Measurements from ENCODE around the gene ZNF792. TPM values are rescaled to one million over a fixed set of nuclear protein-coding genes. Genes with fewer than 3 reads are reported as not detected.
A peak's percentile ranks its signal among the peaks of the same experiment; 100 is the strongest.
"Not testable (repeated sequence)": the region's sequence is repeated elsewhere in the genome, so short reads cannot be mapped to it uniquely, and the experiment has no call there.

Gene ZNF792
- total RNA-seq, 1 donor from 2014 or later = 3.2 TPM

- Mint-ChIP-seq H3K27ac (ENCODE audit: unreplicated experiment) (no peak overlapping the region), H3K4me1 (ENCODE audit: low read depth) (peaks cover 17% of the 10 kb centered on the region), H3K9me3 (ENCODE audit: low read depth) (no peaks in the 10 kb centered on the region), H3K4me3 (ENCODE audit: unreplicated experiment) (no peak overlapping the region), H3K36me3 (ENCODE audit: low read depth) (peaks cover 14% of the 10 kb centered on the region), H3K27me3 (ENCODE audit: low read depth) (no peaks in the 10 kb centered on the region)
- no peak for DNase-seq (ENCODE audit: low spot score)
- TF ChIP-seq CTCF (IDR thresholded peaks at IDR 0.05) = no peak
Measured at GRCh38 chr19:35009424-35010415, 45.7 kb upstream of the ZNF792 start.

GRCh38 chr19:35008891-35009341 is 44.9 kb upstream of the ZNF792 start:
- Mint-ChIP-seq H3K27me3 (ENCODE audit: low read depth) (no peaks in the 10 kb centered on the region), H3K36me3 (ENCODE audit: low read depth) (peaks cover 14% of the 10 kb centered on the region), H3K4me1 (ENCODE audit: low read depth) (peaks cover 22% of the 10 kb centered on the region), H3K4me3 (ENCODE audit: unreplicated experiment) (no peak overlapping the region), H3K27ac (ENCODE audit: unreplicated experiment) (no peak overlapping the region), H3K9me3 (ENCODE audit: low read depth) (no peaks in the 10 kb centered on the region)
- no peak for TF ChIP-seq CTCF (IDR thresholded peaks at IDR 0.05)
- DNase-seq (ENCODE audit: low spot score) = no peak

GRCh38 chr19:35007427-35007826 is 43.4 kb upstream of the ZNF792 start:
- peaks cover 35% of the 10 kb centered on the region for H3K4me1 Mint-ChIP-seq (ENCODE audit: low read depth)
- H3K9me3 Mint-ChIP-seq (ENCODE audit: low read depth); H3K36me3 Mint-ChIP-seq (ENCODE audit: low read depth); H3K4me3 Mint-ChIP-seq (ENCODE audit: unreplicated experiment); DNase-seq (ENCODE audit: low spot score); H3K27ac Mint-ChIP-seq (ENCODE audit: unreplicated experiment); H3K27me3 Mint-ChIP-seq (ENCODE audit: low read depth): not testable (repeated sequence)

GRCh38 chr19:35006999-35007365 is 43.0 kb upstream of the ZNF792 start:
- H3K27me3 Mint-ChIP-seq (ENCODE audit: low read depth) = no peaks in the 10 kb centered on the region
- H3K4me1 Mint-ChIP-seq (ENCODE audit: low read depth) = peaks cover 39% of the 10 kb centered on the region
- no peak for TF ChIP-seq CTCF (IDR thresholded peaks at IDR 0.05)
- no peak overlapping the region for H3K27ac Mint-ChIP-seq (ENCODE audit: unreplicated experiment)
- DNase-seq (ENCODE audit: low spot score) = no peak
- H3K4me3 Mint-ChIP-seq (ENCODE audit: unreplicated experiment) = no peak overlapping the region
- H3K36me3 Mint-ChIP-seq (ENCODE audit: low read depth) = peaks cover 7% of the 10 kb centered on the region
- H3K9me3 Mint-ChIP-seq (ENCODE audit: low read depth) = no peaks in the 10 kb centered on the region

- DNase-seq (ENCODE audit: low spot score) = no peak
- Mint-ChIP-seq H3K36me3 (ENCODE audit: low read depth) (peaks cover 7% of the 10 kb centered on the region), H3K27ac (ENCODE audit: unreplicated experiment) (peak overlapping the region; percentile 49), H3K9me3 (ENCODE audit: low read depth) (no peaks in the 10 kb centered on the region), H3K4me1 (ENCODE audit: low read depth) (peaks cover 44% of the 10 kb centered on the region), H3K4me3 (ENCODE audit: unreplicated experiment) (no peak overlapping the region), H3K27me3 (ENCODE audit: low read depth) (no peaks in the 10 kb centered on the region)
- TF ChIP-seq CTCF (IDR thresholded peaks at IDR 0.05) = no peak
Measured at GRCh38 chr19:35006342-35006998, 42.4 kb upstream of the ZNF792 start.

- H3K4me1 Mint-ChIP-seq (ENCODE audit: low read depth) = peaks cover 49% of the 10 kb centered on the region
- not testable (repeated sequence) for H3K4me3 Mint-ChIP-seq (ENCODE audit: unreplicated experiment); H3K27me3 Mint-ChIP-seq (ENCODE audit: low read depth); H3K36me3 Mint-ChIP-seq (ENCODE audit: low read depth); H3K27ac Mint-ChIP-seq (ENCODE audit: unreplicated experiment); H3K9me3 Mint-ChIP-seq (ENCODE audit: low read depth); DNase-seq (ENCODE audit: low spot score)
Measured at GRCh38 chr19:35006007-35006341, 41.9 kb upstream of the ZNF792 start.

Data from chondrocyte (in vitro differentiated cells).